Chondrocyte (in vitro differentiated cells): Measurements from ENCODE around the gene CTXN1. TPM values are rescaled to one million over a fixed set of nuclear protein-coding genes. Genes with fewer than 3 reads are reported as not detected.
"Not testable (repeated sequence)": the region's sequence is repeated elsewhere in the genome, so short reads cannot be mapped to it uniquely, and the experiment has no call there.

Experiments used
- DNase-seq: peaks from one replicate; pipeline ENCODE4 v3.0.0; 2021; ENCODE audit warnings: mixed read lengths, low spot score
- H3K27ac Mint-ChIP-seq: one replicate; pipeline ENCODE4 v1.8.0; 2021; ENCODE audit warnings: mild to moderate bottlenecking, moderate library complexity, mixed read lengths; ENCODE audit not compliant: unreplicated experiment
- H3K27me3 Mint-ChIP-seq: 2 replicates; pipeline ENCODE4 v1.8.0; 2021; ENCODE audit warnings: low read depth, mixed read lengths
- H3K36me3 Mint-ChIP-seq: 2 replicates; pipeline ENCODE4 v1.8.0; 2021; ENCODE audit warnings: low read depth, mixed read lengths
- H3K4me1 Mint-ChIP-seq: 2 replicates; pipeline ENCODE4 v1.8.0; 2021; ENCODE audit warnings: low read depth, mild to moderate bottlenecking, mixed read lengths
- H3K4me3 Mint-ChIP-seq: one replicate; pipeline ENCODE4 v1.8.0; 2021; ENCODE audit warnings: mild to moderate bottlenecking, moderate library complexity, mixed read lengths; ENCODE audit not compliant: unreplicated experiment
- H3K9me3 Mint-ChIP-seq: 2 replicates; pipeline ENCODE4 v1.8.0; 2021; ENCODE audit warnings: low read depth, mixed read lengths
- total RNA-seq: library from RNA; stranded (reverse); gene quantifications from 3 replicates; pipeline ENCODE4 v1.2.1, GENCODE V29; 2021
- TF ChIP-seq, protein P1 (sequence below): fragments of 200-600 bp; sonication (generic); IDR thresholded peaks from 2 replicates; pipeline ENCODE4 v1.5.0; 2021; ENCODE audit warnings: antibody characterized with exemption, mild to moderate bottlenecking, moderate library complexity

The CTXN1 gene
- total RNA-seq, 1 donor from 2014 or later: 36.0 TPM

GRCh38 chr19:7965921-7966665, 40.2 kb upstream of the CTXN1 start:
- H3K36me3 Mint-ChIP-seq: peaks cover 19% of the 10 kb centered on the region
- DNase-seq: no peak
- TF ChIP-seq, protein P1, sequence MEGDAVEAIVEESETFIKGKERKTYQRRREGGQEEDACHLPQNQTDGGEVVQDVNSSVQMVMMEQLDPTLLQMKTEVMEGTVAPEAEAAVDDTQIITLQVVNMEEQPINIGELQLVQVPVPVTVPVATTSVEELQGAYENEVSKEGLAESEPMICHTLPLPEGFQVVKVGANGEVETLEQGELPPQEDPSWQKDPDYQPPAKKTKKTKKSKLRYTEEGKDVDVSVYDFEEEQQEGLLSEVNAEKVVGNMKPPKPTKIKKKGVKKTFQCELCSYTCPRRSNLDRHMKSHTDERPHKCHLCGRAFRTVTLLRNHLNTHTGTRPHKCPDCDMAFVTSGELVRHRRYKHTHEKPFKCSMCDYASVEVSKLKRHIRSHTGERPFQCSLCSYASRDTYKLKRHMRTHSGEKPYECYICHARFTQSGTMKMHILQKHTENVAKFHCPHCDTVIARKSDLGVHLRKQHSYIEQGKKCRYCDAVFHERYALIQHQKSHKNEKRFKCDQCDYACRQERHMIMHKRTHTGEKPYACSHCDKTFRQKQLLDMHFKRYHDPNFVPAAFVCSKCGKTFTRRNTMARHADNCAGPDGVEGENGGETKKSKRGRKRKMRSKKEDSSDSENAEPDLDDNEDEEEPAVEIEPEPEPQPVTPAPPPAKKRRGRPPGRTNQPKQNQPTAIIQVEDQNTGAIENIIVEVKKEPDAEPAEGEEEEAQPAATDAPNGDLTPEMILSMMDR: no peak
- H3K4me1 Mint-ChIP-seq: no peaks in the 10 kb centered on the region
- H3K4me3 Mint-ChIP-seq: no peak overlapping the region
- H3K9me3 Mint-ChIP-seq: no peaks in the 10 kb centered on the region
- H3K27me3 Mint-ChIP-seq: no peaks in the 10 kb centered on the region
- H3K27ac Mint-ChIP-seq: no peak overlapping the region

GRCh38 chr19:7965259-7965841, 39.4 kb upstream of the CTXN1 start:
- Mint-ChIP-seq H3K4me1 (no peaks in the 10 kb centered on the region), H3K4me3 (no peak overlapping the region), H3K9me3 (no peaks in the 10 kb centered on the region)

DNA sequence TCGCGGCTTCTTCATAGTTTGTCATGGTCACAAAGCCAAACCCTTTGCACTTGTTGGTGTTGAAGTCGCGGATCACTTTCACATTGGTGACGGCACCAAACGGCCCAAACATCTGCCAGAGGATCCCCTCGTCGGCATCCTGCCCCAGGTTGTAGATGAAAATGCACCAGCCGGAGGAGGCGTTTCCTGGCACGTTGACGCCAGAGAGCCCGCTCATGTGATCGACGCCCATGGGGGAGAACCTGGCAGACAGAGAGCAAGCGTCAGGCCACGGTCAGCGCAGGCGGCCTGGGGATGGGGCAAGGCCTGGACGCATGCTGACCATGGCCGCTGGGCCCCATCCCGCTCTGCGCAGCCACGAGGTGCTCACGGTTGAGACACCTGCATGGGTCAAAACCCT, 37.6 kb upstream of the CTXN1 start:
- H3K36me3 Mint-ChIP-seq: peaks cover 19% of the 10 kb centered on the region
- TF ChIP-seq, protein P1: no peak
- H3K9me3 Mint-ChIP-seq: no peaks in the 10 kb centered on the region

More at GRCh38 chr19:7965259-7965841, 39.4 kb upstream of the CTXN1 start:
- Mint-ChIP-seq H3K36me3 (peaks cover 19% of the 10 kb centered on the region), H3K27ac (no peak overlapping the region), H3K27me3 (no peaks in the 10 kb centered on the region)
- no peak for DNase-seq
- TF ChIP-seq, protein P1: no peak

DNA sequence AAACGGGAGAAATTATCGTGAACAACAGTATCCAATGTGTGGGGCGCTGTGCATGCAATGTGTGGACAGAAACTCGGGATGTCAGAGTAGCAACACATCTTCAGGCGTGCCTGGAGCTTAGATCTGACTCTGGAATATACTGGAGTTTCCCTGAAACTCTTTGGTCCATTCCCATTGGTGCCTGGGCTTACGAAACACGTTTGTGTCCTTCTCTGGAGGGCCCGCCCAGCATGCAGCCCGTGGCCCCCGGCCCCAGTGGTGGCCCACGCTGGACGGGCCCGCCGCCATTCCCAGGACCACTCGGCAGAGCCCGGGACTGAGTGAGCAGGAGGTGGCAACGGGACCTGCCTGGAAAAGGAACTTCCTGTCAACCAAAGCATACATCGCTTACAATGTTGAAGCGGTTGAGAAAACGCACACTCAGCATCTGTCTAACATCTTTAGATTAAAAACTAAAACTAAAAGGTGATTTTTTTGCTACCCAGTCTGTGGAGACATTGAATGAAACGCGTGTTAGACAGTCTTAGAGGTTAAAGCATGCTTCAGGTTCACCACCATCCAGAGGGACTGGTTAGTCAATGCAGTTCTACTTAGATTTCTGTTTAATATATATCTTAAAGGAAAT, 36.8 kb upstream of the CTXN1 start:
- H3K36me3 Mint-ChIP-seq: peaks cover 22% of the 10 kb centered on the region
- H3K4me1 Mint-ChIP-seq: no peaks in the 10 kb centered on the region
- H3K27me3 Mint-ChIP-seq: no peaks in the 10 kb centered on the region
- no peak overlapping the region for H3K4me3 Mint-ChIP-seq
- no peak overlapping the region for H3K27ac Mint-ChIP-seq
- no peak for DNase-seq
- H3K9me3 Mint-ChIP-seq: no peaks in the 10 kb centered on the region
- TF ChIP-seq, protein P1: no peak

More for the DNA sequence above, 37.6 kb upstream of the CTXN1 start:
- Mint-ChIP-seq H3K27me3 (no peaks in the 10 kb centered on the region), H3K4me1 (no peaks in the 10 kb centered on the region), H3K27ac (no peak overlapping the region), H3K4me3 (no peak overlapping the region)
- DNase-seq: no peak

GRCh38 chr19:7961920-7962626, 36.1 kb upstream of the CTXN1 start:
- Mint-ChIP-seq H3K4me3 (no peak overlapping the region), H3K36me3 (peaks cover 18% of the 10 kb centered on the region), H3K4me1 (no peaks in the 10 kb centered on the region), H3K27ac (no peak overlapping the region), H3K27me3 (no peaks in the 10 kb centered on the region), H3K9me3 (no peaks in the 10 kb centered on the region)
- TF ChIP-seq, protein P1: no peak
- DNase-seq: no peak

DNA sequence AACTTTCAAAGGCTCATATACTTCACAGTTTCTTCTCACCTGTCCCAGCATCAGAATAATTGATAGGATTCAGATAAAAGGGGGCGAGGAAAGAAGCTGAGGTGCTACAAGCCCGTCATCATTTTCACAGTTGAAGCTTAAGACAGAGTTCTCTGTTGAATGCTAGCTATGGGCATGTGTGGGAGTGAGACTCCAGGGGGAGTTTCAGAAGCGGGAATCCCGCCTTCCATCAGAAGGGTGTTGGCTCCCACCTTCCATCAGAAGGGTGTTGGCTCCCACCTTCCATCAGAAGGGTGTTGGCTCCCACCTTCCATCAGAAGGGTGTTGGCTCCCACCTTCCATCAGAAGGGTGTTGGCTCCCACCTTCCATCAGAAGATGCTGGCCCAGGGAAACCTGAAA, 35.1 kb upstream of the CTXN1 start:
- not testable (repeated sequence) for H3K4me3 Mint-ChIP-seq

More for the DNA sequence above, 35.1 kb upstream of the CTXN1 start:
- H3K36me3 Mint-ChIP-seq: peaks cover 14% of the 10 kb centered on the region
- not testable (repeated sequence) for H3K27ac Mint-ChIP-seq, DNase-seq, H3K4me1 Mint-ChIP-seq, H3K9me3 Mint-ChIP-seq, H3K27me3 Mint-ChIP-seq
